ENCODE measurements around the gene OR10V1. TPM values are rescaled to one million over a fixed set of nuclear protein-coding genes. Genes with fewer than 3 reads are reported as not detected.

OR10V1 gene
- total RNA-seq (not detected), polyA plus RNA-seq (not detected)

DNA sequence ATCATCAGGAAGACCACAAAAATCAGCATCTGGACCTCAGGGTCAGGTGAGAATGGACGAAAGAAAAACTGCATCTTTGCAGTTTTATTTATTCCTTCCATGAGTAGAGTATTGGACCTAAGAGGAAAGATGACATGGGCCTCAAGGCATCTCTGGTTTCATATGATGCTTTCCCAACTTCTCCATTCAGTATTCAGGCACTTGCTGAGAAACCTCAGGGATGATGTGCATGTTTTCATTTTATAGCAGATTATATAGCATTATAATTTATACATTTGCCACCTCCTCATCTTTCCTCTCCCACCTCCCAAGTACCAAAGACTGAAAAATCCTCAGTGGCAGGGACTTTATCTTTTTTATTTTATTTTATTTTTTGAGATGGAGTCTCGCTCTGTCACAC lies at the start of gene OR10V1:
Gene OR10V1, minus strand, starts transcription at position 101 of the 400 bp plus-strand sequence. Its CDS starts 0 bp downstream, at position 101.
- peaks cover 0 to 4% (median 0%) of the 10 kb centered on the region in 4 donors for H3K27me3 ChIP-seq (ENCODE audit: control insufficient read depth in 4 of 4, insufficient read depth in 4 of 4, low read length in 3 of 4)
- H3K36me3 ChIP-seq (ENCODE audit: control insufficient read depth in 4 of 4, insufficient read depth in 3 of 4, low read depth in 1 of 4, low read length in 3 of 4), result no peaks in the 10 kb centered on the region
- H3K27ac ChIP-seq (ENCODE audit: low read depth in 1 of 2, low read length in 2 of 2), result no peak within 1 kb of the TSS
- H3K9me3 ChIP-seq (ENCODE audit: control insufficient read depth in 4 of 4, low read length in 3 of 4), result no peaks in the 10 kb centered on the region
- DNase-seq (ENCODE audit: low spot score), result no peak
- no peak within 1 kb of the TSS for H3K9ac ChIP-seq (ENCODE audit: low read depth in 1 of 2, low read length in 2 of 2)
- WGBS, result 80% methylated on average over 2 of the region's 2 CpGs
- no peak within 1 kb of the TSS for H3K4me3 ChIP-seq (ENCODE audit: low read depth in 1 of 3, low read length in 3 of 3)
- no peak for TF ChIP-seq RXRA (IDR thresholded peaks at IDR 0.05)
- no peak for TF ChIP-seq GABPA (IDR thresholded peaks at IDR 0.05 in 1 of 2, conservative IDR thresholded peaks at IDR 0.05 in 1 of 2)
- TF ChIP-seq FOXA2 (IDR thresholded peaks at IDR 0.05), result no peak
- no peak for TF ChIP-seq RAD21 (IDR thresholded peaks at IDR 0.05)
- TF ChIP-seq JUND (IDR thresholded peaks at IDR 0.05), result no peak
- no peak for TF ChIP-seq TAF1 (conservative IDR thresholded peaks at IDR 0.05)
- no peak for TF ChIP-seq EGR1 (IDR thresholded peaks at IDR 0.05; ENCODE audit: low read depth in 2 of 2)
- no peak for TF ChIP-seq HNF4A (conservative IDR thresholded peaks at IDR 0.05)
- TF ChIP-seq CTCF (IDR thresholded peaks at IDR 0.05; ENCODE audit: low read depth, low read length, missing input control), result no peak
- TF ChIP-seq REST (IDR thresholded peaks at IDR 0.05), result no peak
- no peak for TF ChIP-seq FOXA1 (IDR thresholded peaks at IDR 0.05)
- TF ChIP-seq HNF4G (IDR thresholded peaks at IDR 0.05), result no peak
- no peaks in the 10 kb centered on the region for H3K4me1 ChIP-seq (ENCODE audit: control insufficient read depth in 4 of 4, insufficient read depth in 4 of 4, low read length in 3 of 4)

- 75% methylated on average over 6 of the region's 6 CpGs for WGBS
These were observed 48.3 kb upstream of the OR10V1 start for GRCh38 chr11:59761993-59762392.

GRCh38 chr11:59760771-59761170 lies 47.1 kb upstream of the OR10V1 start:
- whole genome bisulfite sequencing, result 91% methylated on average over 4 of the region's 4 CpGs
- no peak overlapping the region for H3K9ac ChIP-seq (ENCODE audit: low read depth in 1 of 2, low read length in 2 of 2)
- H3K27me3 ChIP-seq (ENCODE audit: control insufficient read depth in 4 of 4, insufficient read depth in 4 of 4, low read length in 3 of 4), result no peaks in the 10 kb centered on the region
- H3K4me1 ChIP-seq (ENCODE audit: control insufficient read depth in 4 of 4, insufficient read depth in 4 of 4, low read length in 3 of 4), result peaks cover 0 to 9% (median under 1%) of the 10 kb centered on the region in 4 donors
- peaks cover 0 to 3% (median 0%) of the 10 kb centered on the region in 4 donors for H3K36me3 ChIP-seq (ENCODE audit: control insufficient read depth in 4 of 4, insufficient read depth in 3 of 4, low read depth in 1 of 4, low read length in 3 of 4)
- no peak for DNase-seq (ENCODE audit: low spot score)
- no peaks in the 10 kb centered on the region for H3K9me3 ChIP-seq (ENCODE audit: control insufficient read depth in 4 of 4, low read length in 3 of 4)
- no peak overlapping the region for H3K27ac ChIP-seq (ENCODE audit: low read depth in 1 of 2, low read length in 2 of 2)
- H3K4me3 ChIP-seq (ENCODE audit: low read depth in 1 of 3, low read length in 3 of 3), result no peak overlapping the region
- TF ChIP-seq SP1 (IDR thresholded peaks at IDR 0.05) (no peak), YY1 (IDR thresholded peaks at IDR 0.05) (no peak), TAF1 (conservative IDR thresholded peaks at IDR 0.05) (no peak), CTCF (IDR thresholded peaks at IDR 0.05; ENCODE audit: low read depth, low read length, missing input control) (no peak), FOXA2 (IDR thresholded peaks at IDR 0.05) (no peak), REST (IDR thresholded peaks at IDR 0.05) (no peak), EGR1 (IDR thresholded peaks at IDR 0.05; ENCODE audit: low read depth in 2 of 2) (no peak), NR2F2 (IDR thresholded peaks at IDR 0.05) (no peak), HNF4A (conservative IDR thresholded peaks at IDR 0.05) (no peak)

More at GRCh38 chr11:59761993-59762392, 48.3 kb upstream of the OR10V1 start:
- TF ChIP-seq MAX (IDR thresholded peaks at IDR 0.05), result no peak
- H3K27ac ChIP-seq (ENCODE audit: low read depth in 1 of 2, low read length in 2 of 2), result no peak overlapping the region
- H3K4me1 ChIP-seq (ENCODE audit: control insufficient read depth in 4 of 4, insufficient read depth in 4 of 4, low read length in 3 of 4), result peaks cover 0 to 3% (median 0%) of the 10 kb centered on the region in 4 donors
- peaks cover 0 to 3% (median 0%) of the 10 kb centered on the region in 4 donors for H3K36me3 ChIP-seq (ENCODE audit: control insufficient read depth in 4 of 4, insufficient read depth in 3 of 4, low read depth in 1 of 4, low read length in 3 of 4)
- no peak for DNase-seq (ENCODE audit: low spot score)
- H3K27me3 ChIP-seq (ENCODE audit: control insufficient read depth in 4 of 4, insufficient read depth in 4 of 4, low read length in 3 of 4), result no peaks in the 10 kb centered on the region
- no peaks in the 10 kb centered on the region for H3K9me3 ChIP-seq (ENCODE audit: control insufficient read depth in 4 of 4, low read length in 3 of 4)
- H3K9ac ChIP-seq (ENCODE audit: low read depth in 1 of 2, low read length in 2 of 2), result no peak overlapping the region
- no peak overlapping the region for H3K4me3 ChIP-seq (ENCODE audit: low read depth in 1 of 3, low read length in 3 of 3)
